ENCODE measurements around the gene ASIC2. TPM values are rescaled to one million over a fixed set of nuclear protein-coding genes. Genes with fewer than 3 reads are reported as not detected.

The ASIC2 gene
- total and polyA plus RNA-seq, 2 experiments from 2014 or later: 0.52 to 2.8 TPM

DNA sequence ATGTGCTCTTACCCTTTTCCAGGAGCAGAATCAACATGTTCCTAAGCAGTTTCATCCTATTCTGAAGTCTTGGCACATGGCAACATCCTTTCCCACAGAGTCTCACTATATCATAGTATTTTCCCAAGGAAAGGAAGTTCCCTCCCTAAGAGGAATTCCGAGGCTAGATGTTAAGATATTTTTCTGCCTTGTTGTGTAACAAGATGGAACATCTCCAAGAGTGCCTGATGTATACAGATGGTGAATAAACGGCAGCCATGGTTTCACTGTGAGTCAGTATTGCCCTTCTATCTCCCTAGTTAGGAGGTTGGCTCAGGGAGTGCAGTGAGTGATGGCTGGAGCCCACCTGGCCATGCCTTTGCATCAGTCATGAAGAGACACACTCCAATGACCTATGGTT lies 253.2 kb downstream of the ASIC2 start (continued):
- TF ChIP-seq, protein P1, sequence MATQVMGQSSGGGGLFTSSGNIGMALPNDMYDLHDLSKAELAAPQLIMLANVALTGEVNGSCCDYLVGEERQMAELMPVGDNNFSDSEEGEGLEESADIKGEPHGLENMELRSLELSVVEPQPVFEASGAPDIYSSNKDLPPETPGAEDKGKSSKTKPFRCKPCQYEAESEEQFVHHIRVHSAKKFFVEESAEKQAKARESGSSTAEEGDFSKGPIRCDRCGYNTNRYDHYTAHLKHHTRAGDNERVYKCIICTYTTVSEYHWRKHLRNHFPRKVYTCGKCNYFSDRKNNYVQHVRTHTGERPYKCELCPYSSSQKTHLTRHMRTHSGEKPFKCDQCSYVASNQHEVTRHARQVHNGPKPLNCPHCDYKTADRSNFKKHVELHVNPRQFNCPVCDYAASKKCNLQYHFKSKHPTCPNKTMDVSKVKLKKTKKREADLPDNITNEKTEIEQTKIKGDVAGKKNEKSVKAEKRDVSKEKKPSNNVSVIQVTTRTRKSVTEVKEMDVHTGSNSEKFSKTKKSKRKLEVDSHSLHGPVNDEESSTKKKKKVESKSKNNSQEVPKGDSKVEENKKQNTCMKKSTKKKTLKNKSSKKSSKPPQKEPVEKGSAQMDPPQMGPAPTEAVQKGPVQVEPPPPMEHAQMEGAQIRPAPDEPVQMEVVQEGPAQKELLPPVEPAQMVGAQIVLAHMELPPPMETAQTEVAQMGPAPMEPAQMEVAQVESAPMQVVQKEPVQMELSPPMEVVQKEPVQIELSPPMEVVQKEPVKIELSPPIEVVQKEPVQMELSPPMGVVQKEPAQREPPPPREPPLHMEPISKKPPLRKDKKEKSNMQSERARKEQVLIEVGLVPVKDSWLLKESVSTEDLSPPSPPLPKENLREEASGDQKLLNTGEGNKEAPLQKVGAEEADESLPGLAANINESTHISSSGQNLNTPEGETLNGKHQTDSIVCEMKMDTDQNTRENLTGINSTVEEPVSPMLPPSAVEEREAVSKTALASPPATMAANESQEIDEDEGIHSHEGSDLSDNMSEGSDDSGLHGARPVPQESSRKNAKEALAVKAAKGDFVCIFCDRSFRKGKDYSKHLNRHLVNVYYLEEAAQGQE (IDR thresholded peaks at IDR 0.05; ENCODE audit: unreplicated experiment): no peak
- TF ChIP-seq POLR2AphosphoS5 (IDR thresholded peaks at IDR 0.05; ENCODE audit: low read depth) (no peak), CREB1 (CRISPR knock-in tag; IDR thresholded peaks at IDR 0.05; ENCODE audit: low read depth) (no peak)

DNA sequence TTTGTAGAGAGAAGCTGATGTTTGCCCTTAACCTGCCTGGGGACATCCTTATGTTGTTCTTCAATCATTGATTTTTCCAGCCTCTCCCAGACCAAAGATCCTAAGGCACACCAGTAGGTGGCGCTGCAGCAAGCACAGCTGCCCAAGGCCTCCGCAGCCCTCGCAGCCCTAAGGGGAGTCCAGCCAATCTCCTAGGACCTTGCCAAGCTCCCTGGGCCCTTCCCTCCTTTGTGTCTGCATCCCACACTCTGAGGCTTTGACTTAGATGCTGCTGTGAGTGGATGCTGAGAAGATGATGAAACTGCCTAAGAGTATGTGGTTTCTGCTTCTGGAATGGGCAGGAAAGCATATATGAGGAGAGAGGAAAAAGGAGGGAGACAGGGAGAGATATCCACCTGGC lies 254.4 kb downstream of the ASIC2 start:
- Mint-ChIP-seq H3K36me3 (ENCODE audit: low read depth) (peaks cover 3% of the 10 kb centered on the region; the same call in 2 of the 3 replicates), H3K9me3 (peaks cover 12% of the 10 kb centered on the region), H3K4me1 (no peaks in the 10 kb centered on the region), H3K27ac (no peak overlapping the region), H3K4me3 (no peak overlapping the region), H3K27me3 (ENCODE audit: insufficient read depth, low read depth, poor library complexity) (peaks cover 3% of the 10 kb centered on the region)
- H3K9me2 ChIP-seq (ENCODE audit: insufficient read depth): 0 out of 2 replicates have a peak, but pooled peaks cover 5% of the 10 kb centered on the region
- H3K36me3 ChIP-seq (ENCODE audit: insufficient read depth): no peaks in the 10 kb centered on the region
- ATAC-seq (peak; percentile 100), DNase-seq (ENCODE audit: low spot score) (peak; percentile 80)
- H3K4me1 ChIP-seq (ENCODE audit: insufficient read depth): no peaks in the 10 kb centered on the region
- no peaks in the 10 kb centered on the region for H3K27me3 ChIP-seq (ENCODE audit: insufficient read depth)
- H3K4me3 ChIP-seq: no peak overlapping the region
- no peak overlapping the region for H3K27ac ChIP-seq (ENCODE audit: low read depth)
- no peak overlapping the region for H3K4me2 ChIP-seq
- TF ChIP-seq ZNF331 (CRISPR knock-in tag; IDR thresholded peaks at IDR 0.05; ENCODE audit: low read depth) (no peak), CTCF (conservative IDR thresholded peaks at IDR 0.05; ENCODE audit: low read depth in 2 of 2) (peak; percentile 81 to 92), CREB1 (CRISPR knock-in tag; IDR thresholded peaks at IDR 0.05; ENCODE audit: low read depth) (no peak), EZH2 (IDR thresholded peaks at IDR 0.05; ENCODE audit: low read depth, unreplicated experiment) (no peak)
- no peak overlapping the region for H2AFZ ChIP-seq
- H4K20me1 ChIP-seq (replicated peaks; ENCODE audit: insufficient read depth): no peaks in the 10 kb centered on the region
- no peaks in the 10 kb centered on the region for H3K79me2 ChIP-seq (replicated peaks; ENCODE audit: insufficient read depth)
- H3F3A ChIP-seq (replicated peaks; ENCODE audit: low read depth): no peaks in the 10 kb centered on the region

DNA sequence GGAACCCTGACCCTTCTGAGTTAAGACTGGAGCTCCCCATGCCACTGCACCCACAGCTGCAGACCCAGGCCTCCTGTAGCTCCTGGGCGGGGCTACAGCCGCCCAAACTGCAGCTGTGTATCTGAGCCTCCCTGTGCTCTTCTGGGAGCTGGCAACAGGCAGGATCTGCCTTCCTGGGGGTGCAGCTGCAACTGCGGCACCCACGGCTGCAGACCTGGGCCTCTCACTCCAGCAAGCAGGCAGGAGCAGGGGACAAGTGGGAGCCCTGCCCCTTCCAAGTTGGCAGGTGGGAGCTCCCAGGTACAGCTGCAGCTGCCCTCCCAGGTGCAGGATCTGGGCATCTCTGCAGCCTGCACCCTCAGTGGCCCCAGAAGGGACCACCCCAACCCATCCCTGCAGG lies 259.9 kb downstream of the ASIC2 start:
- Histone ChIP-seq H2AFZ (no peak overlapping the region), H4K20me1 (replicated peaks; ENCODE audit: insufficient read depth) (no peaks in the 10 kb centered on the region), H3K79me2 (replicated peaks; ENCODE audit: insufficient read depth) (no peaks in the 10 kb centered on the region), H3K4me2 (no peak overlapping the region), H3K27ac (ENCODE audit: low read depth) (no peak overlapping the region), H3K4me1 (ENCODE audit: insufficient read depth) (no peaks in the 10 kb centered on the region), H3K36me3 (ENCODE audit: insufficient read depth) (no peaks in the 10 kb centered on the region), H3F3A (replicated peaks; ENCODE audit: low read depth) (no peaks in the 10 kb centered on the region), H3K27me3 (ENCODE audit: insufficient read depth) (no peaks in the 10 kb centered on the region), H3K4me3 (no peak overlapping the region), H3K9me2 (ENCODE audit: insufficient read depth) (0 out of 2 replicates have a peak, but pooled peaks cover 5% of the 10 kb centered on the region)
- Mint-ChIP-seq H3K36me3 (ENCODE audit: low read depth) (peaks cover 3% of the 10 kb centered on the region; the same call in 2 of the 3 replicates), H3K27me3 (ENCODE audit: insufficient read depth, low read depth, poor library complexity) (peaks cover 3% of the 10 kb centered on the region), H3K27ac (no peak overlapping the region), H3K4me3 (no peak overlapping the region), H3K9me3 (peaks cover 12% of the 10 kb centered on the region), H3K4me1 (no peaks in the 10 kb centered on the region)
- ATAC-seq (no peak), DNase-seq (ENCODE audit: low spot score) (no peak)
- TF ChIP-seq ZNF114 (CRISPR knock-in tag; IDR thresholded peaks at IDR 0.05) (no peak), ZNF462 (CRISPR knock-in tag; IDR thresholded peaks at IDR 0.05) (no peak), ZNF331 (CRISPR knock-in tag; IDR thresholded peaks at IDR 0.05; ENCODE audit: low read depth) (no peak), CREB1 (CRISPR knock-in tag; IDR thresholded peaks at IDR 0.05; ENCODE audit: low read depth) (no peak)
